H1 (cell line): ENCODE measurements around the gene FXR2. TPM values are rescaled to one million over a fixed set of nuclear protein-coding genes. Genes with fewer than 3 reads are reported as not detected.

Source experiments
- EGR1 ChIP-seq: IDR thresholded peaks from 2 replicates; pipeline ENCODE4 v1.6.1; 2011; ENCODE audit warnings: low read depth, low read length, borderline replicate concordance
- MAFK ChIP-seq: IDR thresholded peaks from 2 replicates; pipeline ENCODE4 v1.6.1; 2012; ENCODE audit warnings: low read depth, mild to moderate bottlenecking, improper control_type of control experiment, low read length
- RXRA ChIP-seq: IDR thresholded peaks from 2 replicates; pipeline ENCODE4 v1.6.1; 2011; ENCODE audit warnings: low read depth, mild to moderate bottlenecking, low read length, moderate library complexity; ENCODE audit not compliant: insufficient read depth
- SP1 ChIP-seq: IDR thresholded peaks from 2 replicates; pipeline ENCODE4 v1.6.1; 2011; ENCODE audit warnings: low read depth, low read length
- TAF1 ChIP-seq: IDR thresholded peaks from 2 replicates; pipeline ENCODE4 v1.6.1; 2011; ENCODE audit warnings: mild to moderate bottlenecking, low read depth, low read length
- TCF12 ChIP-seq: IDR thresholded peaks from 2 replicates; pipeline ENCODE4 v1.6.1; 2011; ENCODE audit warnings: low read depth, mild to moderate bottlenecking, low read length
- polyA plus RNA-seq, 7 experiments: library from polyadenylated mRNA; depleted of rRNA in 3 of 7; stranded (reverse) in 5 of 7; unstranded in 2 of 7; fragments of >200 nt in 5 of 7; fragments of 200-250 nt in 2 of 7; gene quantifications; 1 replicate in 5 of 7; 2 replicates in 1 of 7; 4 replicates in 1 of 7; pipeline versions ENCODE4 v1.2.1 to v1.2.3, GENCODE V29; 2011 to 2013; ENCODE audit warnings: missing spikeins in 2 of 7, mixed read lengths in 2 of 7
- total RNA-seq: library from RNA; stranded (reverse); fragmentation: NEBNext Ultra II Directional; extraction: Animal tissue kit (Norgen Biotek cat#: 25700); gene quantifications from 2 replicates; pipeline ENCODE4 v1.2.1, GENCODE V29; 2021

The FXR2 gene
- total and polyA plus RNA-seq, 2 of the 8 experiments (the other 6 are each of a cell fraction or from before 2014, with no cell fraction given), result 26.2 to 44.0 TPM

GRCh38 chr17:7620835-7621234 is 6.1 kb upstream of the FXR2 start (continued):
- TF ChIP-seq SP1 (no peak), RXRA (no peak), EGR1 (no peak), TCF12 (no peak), MAFK (no peak), TAF1 (no peak)
